Upper lobe of left lung (tissue), 4 donors: ENCODE results near the gene NMNAT1.
"Not testable (repeated sequence)": the region's sequence is repeated elsewhere in the genome, so short reads cannot be mapped to it uniquely, and the experiment has no call there.

Experiments used
- POLR2AphosphoS5 ChIP-seq, 2 donors: sonication (generic); formaldehyde crosslinking; IDR thresholded peaks; one replicate each; pipeline ENCODE4 v1.5.1; 2017; ENCODE audit warnings: antibody characterized with exemption in 2 of 2
- TF ChIP-seq, protein P1 (sequence below), 6 experiments: fragments of 450-650 bp in 4 of 6; fragments of 200-600 bp in 2 of 6; sonication (generic) in 2 of 6; IDR thresholded peaks; one replicate each; pipeline ENCODE4 v1.5.1; 2016 to 2019; ENCODE audit warnings: antibody characterized with exemption in 6 of 6

DNA sequence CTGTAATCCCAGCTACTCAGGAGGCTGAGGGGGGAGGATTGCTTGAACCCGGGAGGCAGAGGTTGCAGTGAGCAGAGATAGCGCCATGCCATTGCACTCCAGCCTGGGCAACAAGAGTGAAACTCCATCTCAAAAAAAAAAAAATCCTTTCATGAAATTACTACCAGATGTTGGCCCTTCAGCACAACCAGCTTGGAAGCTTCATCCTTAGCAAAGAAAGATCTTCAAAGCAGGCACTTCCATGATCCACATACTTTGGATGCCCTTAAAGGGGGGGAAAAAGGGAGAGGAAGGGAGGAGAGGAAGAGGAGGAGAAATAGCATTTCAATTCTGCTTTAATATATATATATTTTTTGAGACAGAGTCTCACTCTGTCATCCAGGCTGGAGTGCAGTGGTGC, 77.4 kb downstream of the NMNAT1 start:
- TF ChIP-seq, protein P1, sequence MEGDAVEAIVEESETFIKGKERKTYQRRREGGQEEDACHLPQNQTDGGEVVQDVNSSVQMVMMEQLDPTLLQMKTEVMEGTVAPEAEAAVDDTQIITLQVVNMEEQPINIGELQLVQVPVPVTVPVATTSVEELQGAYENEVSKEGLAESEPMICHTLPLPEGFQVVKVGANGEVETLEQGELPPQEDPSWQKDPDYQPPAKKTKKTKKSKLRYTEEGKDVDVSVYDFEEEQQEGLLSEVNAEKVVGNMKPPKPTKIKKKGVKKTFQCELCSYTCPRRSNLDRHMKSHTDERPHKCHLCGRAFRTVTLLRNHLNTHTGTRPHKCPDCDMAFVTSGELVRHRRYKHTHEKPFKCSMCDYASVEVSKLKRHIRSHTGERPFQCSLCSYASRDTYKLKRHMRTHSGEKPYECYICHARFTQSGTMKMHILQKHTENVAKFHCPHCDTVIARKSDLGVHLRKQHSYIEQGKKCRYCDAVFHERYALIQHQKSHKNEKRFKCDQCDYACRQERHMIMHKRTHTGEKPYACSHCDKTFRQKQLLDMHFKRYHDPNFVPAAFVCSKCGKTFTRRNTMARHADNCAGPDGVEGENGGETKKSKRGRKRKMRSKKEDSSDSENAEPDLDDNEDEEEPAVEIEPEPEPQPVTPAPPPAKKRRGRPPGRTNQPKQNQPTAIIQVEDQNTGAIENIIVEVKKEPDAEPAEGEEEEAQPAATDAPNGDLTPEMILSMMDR (IDR thresholded peaks at IDR 0.05), result not testable (repeated sequence)
- not testable (repeated sequence) for TF ChIP-seq POLR2AphosphoS5 (IDR thresholded peaks at IDR 0.05)
